GM12873 (cell line): Measurements from ENCODE around the gene RCOR3.

Experiments
- TF ChIP-seq, protein P1 (sequence below): IDR thresholded peaks from 2 replicates; pipeline ENCODE4 v1.5.1; 2012; ENCODE audit warnings: low read depth, mild to moderate bottlenecking, moderate library complexity, low read length, control low read depth; ENCODE audit not compliant: insufficient read depth; ENCODE audit errors: missing control alignments

Gene RCOR3

DNA sequence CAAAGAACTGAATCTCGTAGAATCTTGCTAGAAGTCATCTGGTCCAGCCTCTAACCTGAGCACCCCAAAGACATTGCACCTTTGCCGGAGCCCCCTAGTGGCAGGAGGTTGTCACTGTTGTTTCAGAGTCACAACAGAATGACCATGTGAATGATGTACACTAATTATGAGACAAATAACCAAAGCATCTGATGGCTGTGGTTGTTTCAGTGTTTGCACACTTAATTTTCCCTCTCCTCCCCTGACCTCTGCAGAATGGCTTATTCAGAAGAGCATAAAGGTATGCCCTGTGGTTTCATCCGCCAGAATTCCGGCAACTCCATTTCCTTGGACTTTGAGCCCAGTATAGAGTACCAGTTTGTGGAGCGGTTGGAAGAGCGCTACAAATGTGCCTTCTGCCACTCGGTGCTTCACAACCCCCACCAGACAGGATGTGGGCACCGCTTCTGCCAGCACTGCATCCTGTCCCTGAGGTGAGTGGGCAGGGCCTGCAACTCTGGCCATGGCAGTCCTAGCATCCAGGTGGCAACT is 93.9 kb downstream of the RCOR3 start:
- TF ChIP-seq, protein P1, sequence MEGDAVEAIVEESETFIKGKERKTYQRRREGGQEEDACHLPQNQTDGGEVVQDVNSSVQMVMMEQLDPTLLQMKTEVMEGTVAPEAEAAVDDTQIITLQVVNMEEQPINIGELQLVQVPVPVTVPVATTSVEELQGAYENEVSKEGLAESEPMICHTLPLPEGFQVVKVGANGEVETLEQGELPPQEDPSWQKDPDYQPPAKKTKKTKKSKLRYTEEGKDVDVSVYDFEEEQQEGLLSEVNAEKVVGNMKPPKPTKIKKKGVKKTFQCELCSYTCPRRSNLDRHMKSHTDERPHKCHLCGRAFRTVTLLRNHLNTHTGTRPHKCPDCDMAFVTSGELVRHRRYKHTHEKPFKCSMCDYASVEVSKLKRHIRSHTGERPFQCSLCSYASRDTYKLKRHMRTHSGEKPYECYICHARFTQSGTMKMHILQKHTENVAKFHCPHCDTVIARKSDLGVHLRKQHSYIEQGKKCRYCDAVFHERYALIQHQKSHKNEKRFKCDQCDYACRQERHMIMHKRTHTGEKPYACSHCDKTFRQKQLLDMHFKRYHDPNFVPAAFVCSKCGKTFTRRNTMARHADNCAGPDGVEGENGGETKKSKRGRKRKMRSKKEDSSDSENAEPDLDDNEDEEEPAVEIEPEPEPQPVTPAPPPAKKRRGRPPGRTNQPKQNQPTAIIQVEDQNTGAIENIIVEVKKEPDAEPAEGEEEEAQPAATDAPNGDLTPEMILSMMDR, result peak; percentile 95

DNA sequence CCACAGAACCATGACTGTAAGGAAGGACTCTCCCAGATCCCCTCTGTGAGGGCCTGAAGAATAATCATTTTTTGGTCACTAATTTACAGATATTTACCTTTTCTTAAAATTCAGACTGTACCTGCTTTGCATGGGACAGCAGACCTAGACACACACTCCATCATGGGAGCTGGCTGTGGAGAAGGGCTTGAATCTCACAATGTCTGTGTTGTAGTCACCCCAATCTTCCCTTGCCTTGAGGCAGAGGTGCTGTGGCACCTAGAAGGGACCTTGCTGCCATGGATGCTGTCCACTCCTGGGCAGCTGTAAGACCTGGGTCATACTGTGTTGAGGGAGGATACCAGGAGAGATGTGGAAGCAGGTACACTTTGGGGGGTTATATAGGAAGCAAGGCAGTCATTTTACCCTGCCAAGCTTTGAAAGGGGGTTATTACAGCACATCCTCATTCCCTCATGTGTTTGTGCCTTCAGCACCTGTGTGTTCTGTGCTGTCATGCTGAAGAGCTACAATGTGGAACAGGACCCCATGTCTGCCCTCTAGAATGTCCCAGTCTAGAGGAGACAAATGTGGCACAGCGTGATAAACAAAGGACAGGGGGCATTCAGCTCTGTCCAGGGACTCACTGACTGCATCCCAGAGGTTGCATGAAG is 94.5 kb downstream of the RCOR3 start:
- TF ChIP-seq, protein P1, result no peak

DNA sequence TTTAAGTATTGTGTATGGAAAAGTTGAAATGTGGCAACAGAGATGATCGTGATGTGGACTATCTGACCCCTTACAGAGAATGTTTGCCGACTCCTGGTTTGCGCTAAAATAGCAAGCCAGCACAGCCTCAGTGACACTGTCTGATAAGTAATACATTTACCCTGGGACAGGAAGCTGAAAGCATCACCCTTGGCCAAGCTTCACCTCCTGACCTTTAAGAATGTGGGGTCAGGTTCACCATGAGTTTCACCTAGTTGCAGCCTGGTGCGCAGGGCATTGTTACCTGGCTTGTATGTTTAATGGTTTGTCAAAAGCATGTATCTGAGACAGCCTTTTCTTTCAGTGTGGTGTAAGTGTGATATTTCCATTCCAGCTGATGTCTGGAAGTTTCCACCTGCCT is 96.7 kb downstream of the RCOR3 start:
- TF ChIP-seq, protein P1, result no peak

DNA sequence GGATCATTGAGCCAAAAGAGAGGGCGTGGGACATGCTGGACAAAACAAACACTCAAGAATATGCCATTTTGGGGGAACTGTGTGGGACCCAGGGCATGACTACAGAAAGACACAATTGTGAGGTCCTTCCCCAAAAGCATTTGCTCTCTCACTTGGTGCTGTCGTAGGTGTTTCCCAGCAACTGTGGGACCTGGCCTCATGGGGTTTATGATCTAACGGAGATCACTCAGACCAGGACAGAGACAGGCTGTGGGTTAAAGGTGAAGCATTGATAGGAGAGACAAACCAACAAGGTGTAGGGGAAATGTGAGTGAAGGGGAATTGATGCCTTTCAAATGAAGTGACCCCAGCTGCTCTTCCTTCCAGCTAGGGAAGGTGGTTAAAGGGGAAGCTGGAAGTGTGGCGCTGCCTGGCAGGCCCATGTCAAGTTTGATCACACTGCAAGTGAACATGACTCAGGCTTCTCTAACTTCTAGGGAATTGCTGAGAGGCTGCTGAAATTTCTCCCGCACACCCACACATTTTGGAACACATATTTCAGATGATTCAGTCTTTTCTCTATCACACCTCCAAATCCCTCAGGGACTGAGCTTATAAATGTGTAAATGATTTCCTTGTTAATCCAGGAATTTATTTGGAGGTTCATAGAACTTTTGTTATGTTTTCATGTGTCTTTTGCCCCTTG is 97.7 kb downstream of the RCOR3 start:
- TF ChIP-seq, protein P1, result no peak

DNA sequence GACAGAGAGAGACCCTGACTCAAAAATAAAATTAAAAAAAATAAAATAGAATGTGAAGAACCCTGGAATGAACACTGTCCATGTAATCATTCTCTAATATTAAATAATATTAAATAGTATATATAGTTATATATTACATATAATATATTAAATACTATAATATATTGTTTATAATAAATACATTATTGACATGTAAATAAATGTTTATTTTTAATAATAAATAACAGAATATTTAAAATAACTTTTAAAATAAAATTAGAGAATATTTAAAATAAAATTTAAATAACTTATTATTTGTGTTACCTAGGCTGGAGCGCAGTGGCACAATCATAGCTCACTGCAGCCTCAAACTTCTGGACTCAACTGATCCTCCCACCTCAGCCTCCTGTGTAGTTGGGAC is 99.5 kb downstream of the RCOR3 start:
- TF ChIP-seq, protein P1, result no peak

DNA sequence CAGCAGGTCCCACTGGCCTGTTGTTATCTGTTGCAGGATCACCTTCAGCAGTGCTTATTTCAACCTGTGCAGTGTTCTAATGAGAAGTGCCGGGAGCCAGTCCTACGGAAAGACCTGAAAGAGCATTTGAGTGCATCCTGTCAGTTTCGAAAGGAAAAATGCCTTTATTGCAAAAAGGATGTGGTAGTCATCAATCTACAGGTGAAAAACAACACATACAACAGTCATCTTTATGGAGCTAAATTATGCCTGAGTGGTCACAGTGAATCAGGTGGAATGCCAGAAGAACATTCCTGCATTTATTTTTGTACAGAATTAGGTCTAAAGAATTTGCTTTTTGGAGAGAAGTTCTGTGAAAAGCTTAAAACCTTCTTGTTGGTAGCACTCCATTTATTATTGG is 100.7 kb downstream of the RCOR3 start:
- TF ChIP-seq, protein P1, result no peak

DNA sequence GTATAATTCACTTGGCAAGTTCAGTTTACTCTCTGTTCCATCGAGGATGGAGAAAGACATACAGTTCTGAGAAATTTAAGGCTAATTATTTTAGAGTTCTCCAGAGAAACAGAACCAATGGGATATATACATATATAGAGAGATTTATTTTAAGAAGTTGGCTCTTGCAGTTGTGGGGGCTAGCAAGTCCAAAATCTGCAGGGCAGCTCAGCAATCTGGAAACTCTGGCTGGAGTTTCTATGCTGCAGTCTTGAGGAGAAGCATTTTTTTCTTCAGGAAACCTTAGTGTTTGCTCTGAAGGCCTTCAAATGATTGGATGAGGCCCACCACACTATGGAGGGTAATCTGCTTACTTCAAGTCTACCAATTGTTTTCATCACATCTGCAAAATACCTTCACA is 102.0 kb downstream of the RCOR3 start:
- TF ChIP-seq, protein P1, result no peak
